Memory B cell (primary cell): Measurements from ENCODE around the gene RUFY2.
"Not testable (repeated sequence)": the region's sequence is repeated elsewhere in the genome, so short reads cannot be mapped to it uniquely, and the experiment has no call there.

Experiments
- ATAC-seq: fragments of 150-1000 bp; cut with Tn5 transposase; 2 replicates; pipeline ENCODE4 v1.10.0; 2021; ENCODE audit warnings: low read depth, mild to moderate bottlenecking, moderate library complexity
- DNase-seq, 2 donors: peaks; one replicate each; pipeline ENCODE4 v3.0.0; 2022; ENCODE audit warnings: low spot score in 2 of 2
- H3K27ac Mint-ChIP-seq: one replicate; pipeline ENCODE4 v1.8.0; 2022; ENCODE audit warnings: mild to moderate bottlenecking, moderate library complexity, mixed read lengths
- H3K27me3 Mint-ChIP-seq: one replicate; pipeline ENCODE4 v1.8.0; 2022; ENCODE audit warnings: mixed read lengths
- H3K36me3 Mint-ChIP-seq: one replicate; pipeline ENCODE4 v1.8.0; 2022; ENCODE audit warnings: mild to moderate bottlenecking, mixed read lengths
- H3K4me1 Mint-ChIP-seq: one replicate; pipeline ENCODE4 v1.8.0; 2022; ENCODE audit warnings: mixed read lengths
- H3K4me3 Mint-ChIP-seq: one replicate; pipeline ENCODE4 v1.8.0; 2022; ENCODE audit warnings: mild to moderate bottlenecking, moderate library complexity, mixed read lengths
- H3K9me3 Mint-ChIP-seq: one replicate; pipeline ENCODE4 v1.8.0; 2022; ENCODE audit warnings: mixed read lengths

RUFY2 gene

GRCh38 chr10:68318331-68319059 lies 88.6 kb downstream of the RUFY2 start:
- peaks cover 11% of the 10 kb centered on the region for H3K9me3 Mint-ChIP-seq
- peaks cover 16% of the 10 kb centered on the region for H3K36me3 Mint-ChIP-seq
- DNase-seq (no peak), ATAC-seq (no peak)
- H3K27me3 Mint-ChIP-seq, result no peaks in the 10 kb centered on the region
- H3K4me3 Mint-ChIP-seq, result no peak overlapping the region
- no peak overlapping the region for H3K27ac Mint-ChIP-seq
- H3K4me1 Mint-ChIP-seq, result peaks cover 5% of the 10 kb centered on the region

GRCh38 chr10:68315582-68315981 lies 91.5 kb downstream of the RUFY2 start:
- peaks cover 14% of the 10 kb centered on the region for H3K36me3 Mint-ChIP-seq
- ATAC-seq (no peak), DNase-seq (no peak)
- H3K9me3 Mint-ChIP-seq, result peaks cover 9% of the 10 kb centered on the region
- no peak overlapping the region for H3K27ac Mint-ChIP-seq
- H3K4me3 Mint-ChIP-seq, result no peak overlapping the region
- no peaks in the 10 kb centered on the region for H3K27me3 Mint-ChIP-seq
- peaks cover 5% of the 10 kb centered on the region for H3K4me1 Mint-ChIP-seq

GRCh38 chr10:68314930-68315329 lies 92.1 kb downstream of the RUFY2 start:
- H3K36me3 Mint-ChIP-seq, result peaks cover 14% of the 10 kb centered on the region
- H3K4me3 Mint-ChIP-seq, H3K9me3 Mint-ChIP-seq, DNase-seq, H3K27me3 Mint-ChIP-seq, ATAC-seq, H3K4me1 Mint-ChIP-seq, H3K27ac Mint-ChIP-seq: not testable (repeated sequence)

- no peak overlapping the region for H3K27ac Mint-ChIP-seq
- no peaks in the 10 kb centered on the region for H3K27me3 Mint-ChIP-seq
- no peaks in the 10 kb centered on the region for H3K9me3 Mint-ChIP-seq
- no peaks in the 10 kb centered on the region for H3K36me3 Mint-ChIP-seq
- DNase-seq (no peak), ATAC-seq (no peak)
- no peak overlapping the region for H3K4me3 Mint-ChIP-seq
- H3K4me1 Mint-ChIP-seq, result no peaks in the 10 kb centered on the region
Observed at GRCh38 chr10:68310531-68310930, 96.5 kb downstream of the RUFY2 start.

GRCh38 chr10:68305854-68306253 lies 101.2 kb downstream of the RUFY2 start:
- no peak overlapping the region for H3K4me3 Mint-ChIP-seq
- H3K4me1 Mint-ChIP-seq, result peaks cover 14% of the 10 kb centered on the region
- no peaks in the 10 kb centered on the region for H3K36me3 Mint-ChIP-seq
- DNase-seq (no peak), ATAC-seq (no peak)
- no peak overlapping the region for H3K27ac Mint-ChIP-seq
- no peaks in the 10 kb centered on the region for H3K9me3 Mint-ChIP-seq
- H3K27me3 Mint-ChIP-seq, result no peaks in the 10 kb centered on the region

- Mint-ChIP-seq H3K27me3 (no peaks in the 10 kb centered on the region), H3K9me3 (no peaks in the 10 kb centered on the region), H3K27ac (no peak overlapping the region), H3K4me1 (peaks cover 23% of the 10 kb centered on the region), H3K36me3 (no peaks in the 10 kb centered on the region), H3K4me3 (no peak overlapping the region)
- no peak for ATAC-seq
- no peak for DNase-seq
Observed at GRCh38 chr10:68303849-68304412, 103.1 kb downstream of the RUFY2 start.

- Mint-ChIP-seq H3K27ac (no peak overlapping the region), H3K9me3 (no peaks in the 10 kb centered on the region), H3K27me3 (no peaks in the 10 kb centered on the region), H3K36me3 (no peaks in the 10 kb centered on the region), H3K4me1 (peaks cover 23% of the 10 kb centered on the region), H3K4me3 (no peak overlapping the region)
- ATAC-seq (no peak), DNase-seq (no peak)
Observed at GRCh38 chr10:68302871-68303270, 104.2 kb downstream of the RUFY2 start.

GRCh38 chr10:68302503-68302823 lies 104.6 kb downstream of the RUFY2 start:
- Mint-ChIP-seq H3K36me3 (no peaks in the 10 kb centered on the region), H3K27ac (no peak overlapping the region), H3K9me3 (no peaks in the 10 kb centered on the region), H3K4me3 (no peak overlapping the region), H3K4me1 (peaks cover 23% of the 10 kb centered on the region), H3K27me3 (no peaks in the 10 kb centered on the region)
- ATAC-seq (no peak), DNase-seq (no peak)

GRCh38 chr10:68301790-68302502 lies 105.1 kb downstream of the RUFY2 start:
- Mint-ChIP-seq H3K4me3 (peak overlapping the region; percentile 44), H3K27ac (no peak overlapping the region), H3K9me3 (no peaks in the 10 kb centered on the region), H3K36me3 (no peaks in the 10 kb centered on the region), H3K4me1 (peaks cover 23% of the 10 kb centered on the region), H3K27me3 (no peaks in the 10 kb centered on the region)
- DNase-seq, result peak in 1 of 2 donors; percentile 23
- ATAC-seq, result peak; percentile 58

GRCh38 chr10:68301301-68301700 lies 105.8 kb downstream of the RUFY2 start:
- no peaks in the 10 kb centered on the region for H3K27me3 Mint-ChIP-seq
- peaks cover 25% of the 10 kb centered on the region for H3K4me1 Mint-ChIP-seq
- no peak for ATAC-seq
- no peak for DNase-seq
- no peaks in the 10 kb centered on the region for H3K36me3 Mint-ChIP-seq
- no peak overlapping the region for H3K4me3 Mint-ChIP-seq
- no peaks in the 10 kb centered on the region for H3K9me3 Mint-ChIP-seq
- H3K27ac Mint-ChIP-seq, result no peak overlapping the region

GRCh38 chr10:68296843-68297663 lies 110.0 kb downstream of the RUFY2 start:
- H3K27ac Mint-ChIP-seq, result no peak overlapping the region
- no peaks in the 10 kb centered on the region for H3K9me3 Mint-ChIP-seq
- no peak for DNase-seq
- H3K36me3 Mint-ChIP-seq, result peaks cover 1% of the 10 kb centered on the region
- peaks cover 24% of the 10 kb centered on the region for H3K4me1 Mint-ChIP-seq
- H3K27me3 Mint-ChIP-seq, result no peaks in the 10 kb centered on the region
- no peak overlapping the region for H3K4me3 Mint-ChIP-seq
- ATAC-seq, result no peak
